Metanephros (tissue), 2 donors: ENCODE measurements around the gene CRHBP. TPM values are rescaled to one million over a fixed set of nuclear protein-coding genes. Genes with fewer than 3 reads are reported as not detected.

Experiments
- small RNA-seq: library from RNA; depleted of rRNA; stranded (forward); fragments of <200 nt; gene quantifications from one replicate; pipeline ENCODE3, GENCODE V24; 2014; ENCODE audit warnings: low replicate concordance
- total RNA-seq: library from RNA; depleted of rRNA; stranded (reverse); fragments of >200 nt; gene quantifications from one replicate; pipeline ENCODE4 v1.2.3, GENCODE V29; 2014

Gene CRHBP
- 33.6 TPM for total RNA-seq

GRCh38 chr5:76952795-76953536, at the start of gene CRHBP:
TSS of gene CRHBP (plus strand) at chr5:76953045. CDS start at chr5:76953135, 90 bp downstream.

Small RNA genes within 50 kb of the gene (small RNA-seq; reads per million reads assigned to genes)
- gene RNU6ATAC36P = not detected

Other genes with a start within 250 kb of the CRHBP start
- 50.2 TPM for gene F2R, start 236.9 kb upstream of the CRHBP start, total RNA-seq
- 25.9 TPM for gene F2RL1, start 134.0 kb upstream of the CRHBP start, total RNA-seq
- 0.41 TPM for gene S100Z, start 103.0 kb upstream of the CRHBP start, total RNA-seq
- 29.7 TPM for gene AGGF1, start 77.4 kb downstream of the CRHBP start, total RNA-seq
- gene ZBED3, start 134.2 kb downstream of the CRHBP start, total RNA-seq = 11.3 TPM